Nephron progenitor cell (in vitro differentiated cells): ENCODE results near the gene RAP2C.
"Not testable (repeated sequence)": the region's sequence is repeated elsewhere in the genome, so short reads cannot be mapped to it uniquely, and the experiment has no call there.

Source experiments
- DNase-seq: peaks from one replicate; pipeline ENCODE4 v3.0.0; 2021
- H3K27ac Mint-ChIP-seq: 2 replicates; pipeline ENCODE4 v1.8.0; 2021; ENCODE audit warnings: mild to moderate bottlenecking, moderate library complexity, mixed read lengths
- H3K27me3 Mint-ChIP-seq: 2 replicates; pipeline ENCODE4 v1.8.0; 2021; ENCODE audit warnings: mild to moderate bottlenecking, low read depth, mixed read lengths; ENCODE audit not compliant: poor library complexity
- H3K36me3 Mint-ChIP-seq: 2 replicates; pipeline ENCODE4 v1.8.0; 2021; ENCODE audit warnings: low read depth, mixed read lengths
- H3K4me1 Mint-ChIP-seq: 2 replicates; pipeline ENCODE4 v1.8.0; 2021; ENCODE audit warnings: mixed read lengths
- H3K4me3 Mint-ChIP-seq: 2 replicates; pipeline ENCODE4 v1.8.0; 2021; ENCODE audit warnings: mild to moderate bottlenecking, moderate library complexity, mixed read lengths
- H3K9me3 Mint-ChIP-seq: 2 replicates; pipeline ENCODE4 v1.8.0; 2021; ENCODE audit warnings: mild to moderate bottlenecking, moderate library complexity, mixed read lengths
- TF ChIP-seq, protein P1 (sequence below): fragments of 200-600 bp; sonication (generic); IDR thresholded peaks from 2 replicates; pipeline ENCODE4 v1.5.0; 2021; ENCODE audit warnings: antibody characterized with exemption

Gene RAP2C

DNA sequence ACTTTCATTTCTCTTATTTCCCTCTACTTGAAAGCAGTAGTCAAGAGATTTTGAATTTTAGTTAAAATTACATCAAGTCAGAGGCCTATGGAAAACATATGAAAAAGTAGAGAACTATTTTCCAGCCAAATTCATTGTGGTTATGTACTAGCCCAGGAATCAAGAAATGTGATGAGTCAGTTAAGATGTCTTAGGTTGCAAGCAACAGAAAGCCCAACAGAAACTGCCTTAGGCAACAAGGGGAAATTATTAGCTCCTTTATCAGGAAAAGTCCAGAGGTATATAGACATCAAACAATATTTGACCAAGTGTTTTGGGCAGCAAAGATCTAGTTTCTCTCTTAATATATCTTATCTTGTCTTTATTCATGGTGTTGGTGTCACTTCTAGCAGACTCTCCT is 53.6 kb downstream of the RAP2C start:
- TF ChIP-seq, protein P1, sequence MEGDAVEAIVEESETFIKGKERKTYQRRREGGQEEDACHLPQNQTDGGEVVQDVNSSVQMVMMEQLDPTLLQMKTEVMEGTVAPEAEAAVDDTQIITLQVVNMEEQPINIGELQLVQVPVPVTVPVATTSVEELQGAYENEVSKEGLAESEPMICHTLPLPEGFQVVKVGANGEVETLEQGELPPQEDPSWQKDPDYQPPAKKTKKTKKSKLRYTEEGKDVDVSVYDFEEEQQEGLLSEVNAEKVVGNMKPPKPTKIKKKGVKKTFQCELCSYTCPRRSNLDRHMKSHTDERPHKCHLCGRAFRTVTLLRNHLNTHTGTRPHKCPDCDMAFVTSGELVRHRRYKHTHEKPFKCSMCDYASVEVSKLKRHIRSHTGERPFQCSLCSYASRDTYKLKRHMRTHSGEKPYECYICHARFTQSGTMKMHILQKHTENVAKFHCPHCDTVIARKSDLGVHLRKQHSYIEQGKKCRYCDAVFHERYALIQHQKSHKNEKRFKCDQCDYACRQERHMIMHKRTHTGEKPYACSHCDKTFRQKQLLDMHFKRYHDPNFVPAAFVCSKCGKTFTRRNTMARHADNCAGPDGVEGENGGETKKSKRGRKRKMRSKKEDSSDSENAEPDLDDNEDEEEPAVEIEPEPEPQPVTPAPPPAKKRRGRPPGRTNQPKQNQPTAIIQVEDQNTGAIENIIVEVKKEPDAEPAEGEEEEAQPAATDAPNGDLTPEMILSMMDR = no peak

DNA sequence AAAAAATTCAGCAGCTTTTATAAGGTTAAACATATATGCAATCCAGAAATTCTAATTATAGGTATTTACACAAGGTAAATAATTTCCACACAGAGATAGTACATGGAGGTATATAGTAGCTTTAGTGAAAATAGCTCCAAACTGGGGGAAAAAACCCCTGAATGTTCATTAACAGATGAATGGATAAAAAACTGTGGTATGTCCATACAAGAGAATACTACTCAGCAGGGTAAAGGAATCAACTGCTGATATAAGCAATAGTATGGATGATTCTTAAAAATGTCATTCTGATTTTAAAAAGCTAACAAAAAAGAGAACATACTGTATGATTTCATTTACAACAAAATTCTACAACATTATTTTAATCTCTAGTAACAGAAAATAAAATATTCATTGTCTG is 54.2 kb downstream of the RAP2C start:
- DNase-seq = no peak
- peaks cover 42% of the 10 kb centered on the region for H3K36me3 Mint-ChIP-seq
- peaks cover 5% of the 10 kb centered on the region for H3K4me1 Mint-ChIP-seq
- H3K27me3 Mint-ChIP-seq = peaks cover 2% of the 10 kb centered on the region
- peaks cover 65% of the 10 kb centered on the region for H3K9me3 Mint-ChIP-seq
- no peak overlapping the region for H3K27ac Mint-ChIP-seq
- no peak overlapping the region for H3K4me3 Mint-ChIP-seq
- TF ChIP-seq, protein P1 = no peak

More for the DNA sequence above, 53.6 kb downstream of the RAP2C start:
- Mint-ChIP-seq H3K27ac (no peak overlapping the region), H3K9me3 (peaks cover 59% of the 10 kb centered on the region), H3K36me3 (peaks cover 42% of the 10 kb centered on the region), H3K4me3 (no peak overlapping the region), H3K4me1 (peaks cover 5% of the 10 kb centered on the region), H3K27me3 (peaks cover 2% of the 10 kb centered on the region)
- no peak for DNase-seq

DNA sequence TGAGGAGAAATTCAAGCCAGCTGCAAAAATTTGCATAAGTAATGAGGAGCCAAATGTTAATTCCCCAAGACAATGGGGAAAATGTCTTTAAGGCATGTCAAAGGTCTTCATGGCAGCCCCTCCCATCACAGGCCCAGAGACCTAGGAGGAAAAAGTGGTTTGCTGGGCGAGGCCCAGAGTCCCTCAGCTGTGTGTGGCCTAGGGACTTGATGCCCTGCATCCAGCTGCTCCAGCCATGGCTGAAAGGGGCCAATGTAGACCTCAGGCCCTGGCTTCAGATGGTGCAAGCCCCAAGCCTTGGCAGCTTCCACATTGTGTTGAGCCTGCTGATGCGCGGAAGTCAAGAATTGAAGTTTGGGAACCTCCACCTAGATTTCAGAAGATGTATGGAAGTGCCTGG is 56.2 kb downstream of the RAP2C start:
- H3K4me1 Mint-ChIP-seq, H3K4me3 Mint-ChIP-seq, DNase-seq, H3K27me3 Mint-ChIP-seq, H3K27ac Mint-ChIP-seq: not testable (repeated sequence)
- H3K36me3 Mint-ChIP-seq = peaks cover 42% of the 10 kb centered on the region
- H3K9me3 Mint-ChIP-seq = peaks cover 77% of the 10 kb centered on the region

DNA sequence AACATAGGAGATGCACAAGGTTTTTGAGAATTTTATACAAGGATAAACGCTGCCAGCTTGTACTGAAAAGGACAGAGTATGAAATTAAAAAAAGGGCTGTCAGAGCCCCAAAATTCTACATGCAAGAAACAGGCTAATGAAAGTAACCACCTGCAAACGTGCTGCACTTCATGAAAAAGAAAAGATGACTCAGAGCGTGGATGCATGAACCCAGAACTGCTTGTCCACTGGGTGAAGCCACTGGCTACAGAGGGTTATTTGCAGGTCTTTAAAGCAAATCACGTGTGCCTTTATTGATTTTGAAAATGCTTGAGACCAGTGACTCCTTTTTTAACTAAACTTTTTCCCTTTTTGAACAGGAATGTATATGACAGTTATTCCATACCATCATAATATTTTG is 66.1 kb downstream of the RAP2C start:
- Mint-ChIP-seq H3K9me3 (peaks cover 7% of the 10 kb centered on the region), H3K27me3 (peaks cover 11% of the 10 kb centered on the region)

More for the DNA sequence above, 66.1 kb downstream of the RAP2C start:
- H3K36me3 Mint-ChIP-seq = no peaks in the 10 kb centered on the region
- H3K27ac Mint-ChIP-seq = no peak overlapping the region
- no peak overlapping the region for H3K4me3 Mint-ChIP-seq
- DNase-seq = no peak
- H3K4me1 Mint-ChIP-seq = no peaks in the 10 kb centered on the region
- TF ChIP-seq, protein P1 = no peak
